GM20000 (cell line): ENCODE data around the gene CDK5RAP2.

ENCODE experiments used
- DNase-seq: peaks from one replicate; pipeline ENCODE4 v3.0.0; 2012; ENCODE audit warnings: low spot score
- TF ChIP-seq, protein P1 (sequence below): IDR thresholded peaks from 2 replicates; pipeline ENCODE4 v1.5.1; 2012; ENCODE audit warnings: mild to moderate bottlenecking, control low read depth; ENCODE audit errors: extremely low read depth, missing control alignments

The CDK5RAP2 gene

DNA sequence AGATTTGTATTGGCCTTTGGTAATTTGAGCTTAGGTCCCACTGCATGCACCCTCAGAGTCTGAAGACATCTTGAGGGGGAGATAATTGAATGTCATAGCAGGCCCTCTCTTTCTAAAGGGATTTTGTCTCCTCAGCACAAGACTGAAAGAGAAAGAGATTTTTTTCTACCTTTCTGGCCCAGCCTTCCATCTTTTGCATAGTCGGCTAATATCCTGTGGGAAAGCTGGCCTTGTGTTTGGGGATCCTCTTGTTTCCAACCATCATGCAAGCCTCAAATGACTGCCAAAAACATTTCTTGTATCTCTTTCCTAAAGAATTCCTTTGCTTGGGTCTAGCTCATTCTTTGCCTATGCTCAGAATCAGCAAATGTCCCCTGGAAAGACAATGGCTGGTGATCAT lies 42.0 kb upstream of the CDK5RAP2 start:
- no peak for DNase-seq
- TF ChIP-seq, protein P1, sequence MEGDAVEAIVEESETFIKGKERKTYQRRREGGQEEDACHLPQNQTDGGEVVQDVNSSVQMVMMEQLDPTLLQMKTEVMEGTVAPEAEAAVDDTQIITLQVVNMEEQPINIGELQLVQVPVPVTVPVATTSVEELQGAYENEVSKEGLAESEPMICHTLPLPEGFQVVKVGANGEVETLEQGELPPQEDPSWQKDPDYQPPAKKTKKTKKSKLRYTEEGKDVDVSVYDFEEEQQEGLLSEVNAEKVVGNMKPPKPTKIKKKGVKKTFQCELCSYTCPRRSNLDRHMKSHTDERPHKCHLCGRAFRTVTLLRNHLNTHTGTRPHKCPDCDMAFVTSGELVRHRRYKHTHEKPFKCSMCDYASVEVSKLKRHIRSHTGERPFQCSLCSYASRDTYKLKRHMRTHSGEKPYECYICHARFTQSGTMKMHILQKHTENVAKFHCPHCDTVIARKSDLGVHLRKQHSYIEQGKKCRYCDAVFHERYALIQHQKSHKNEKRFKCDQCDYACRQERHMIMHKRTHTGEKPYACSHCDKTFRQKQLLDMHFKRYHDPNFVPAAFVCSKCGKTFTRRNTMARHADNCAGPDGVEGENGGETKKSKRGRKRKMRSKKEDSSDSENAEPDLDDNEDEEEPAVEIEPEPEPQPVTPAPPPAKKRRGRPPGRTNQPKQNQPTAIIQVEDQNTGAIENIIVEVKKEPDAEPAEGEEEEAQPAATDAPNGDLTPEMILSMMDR: no peak

DNA sequence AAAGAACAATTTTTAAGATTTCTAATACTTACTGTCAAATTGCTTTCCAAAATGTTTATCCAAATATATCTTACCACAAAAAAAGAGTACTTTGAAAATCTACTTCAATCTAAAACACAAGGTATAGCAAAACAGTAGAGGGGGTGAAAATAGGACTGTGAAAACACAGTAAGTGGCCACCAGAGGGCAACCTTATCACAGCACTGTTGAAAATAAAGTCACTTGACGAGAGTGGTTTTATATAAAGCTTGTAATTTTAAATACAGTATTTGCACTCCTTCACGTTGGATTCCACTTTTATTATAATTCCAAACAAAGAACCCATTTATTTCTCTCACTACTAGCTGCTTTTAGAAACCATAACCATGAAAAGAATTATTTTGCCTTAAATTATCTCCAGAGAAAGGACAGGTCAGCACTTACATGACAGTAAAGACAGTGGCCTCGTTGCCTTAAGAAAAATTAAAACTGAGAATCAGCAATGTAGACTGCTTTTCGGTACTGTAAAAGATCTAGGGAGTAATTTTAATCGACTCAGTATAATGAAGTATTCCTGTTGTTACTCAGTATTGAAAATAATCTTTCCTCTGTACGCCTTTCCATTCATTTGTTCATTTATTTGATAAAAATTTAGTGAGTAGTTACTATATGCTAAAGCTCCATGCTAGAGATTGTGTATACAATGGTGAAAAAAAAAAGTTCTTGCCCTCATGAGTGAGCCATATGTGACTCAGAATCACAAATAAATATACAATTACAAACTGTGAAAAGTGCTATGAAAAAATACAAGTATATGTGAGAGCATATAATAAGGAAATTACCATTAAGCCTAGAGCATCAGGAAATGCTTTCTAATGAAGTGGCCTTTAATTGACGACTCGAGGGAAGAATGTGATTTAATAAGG lies 40.0 kb upstream of the CDK5RAP2 start:
- DNase-seq: peak; percentile 70
- TF ChIP-seq, protein P1: peak; percentile 48

DNA sequence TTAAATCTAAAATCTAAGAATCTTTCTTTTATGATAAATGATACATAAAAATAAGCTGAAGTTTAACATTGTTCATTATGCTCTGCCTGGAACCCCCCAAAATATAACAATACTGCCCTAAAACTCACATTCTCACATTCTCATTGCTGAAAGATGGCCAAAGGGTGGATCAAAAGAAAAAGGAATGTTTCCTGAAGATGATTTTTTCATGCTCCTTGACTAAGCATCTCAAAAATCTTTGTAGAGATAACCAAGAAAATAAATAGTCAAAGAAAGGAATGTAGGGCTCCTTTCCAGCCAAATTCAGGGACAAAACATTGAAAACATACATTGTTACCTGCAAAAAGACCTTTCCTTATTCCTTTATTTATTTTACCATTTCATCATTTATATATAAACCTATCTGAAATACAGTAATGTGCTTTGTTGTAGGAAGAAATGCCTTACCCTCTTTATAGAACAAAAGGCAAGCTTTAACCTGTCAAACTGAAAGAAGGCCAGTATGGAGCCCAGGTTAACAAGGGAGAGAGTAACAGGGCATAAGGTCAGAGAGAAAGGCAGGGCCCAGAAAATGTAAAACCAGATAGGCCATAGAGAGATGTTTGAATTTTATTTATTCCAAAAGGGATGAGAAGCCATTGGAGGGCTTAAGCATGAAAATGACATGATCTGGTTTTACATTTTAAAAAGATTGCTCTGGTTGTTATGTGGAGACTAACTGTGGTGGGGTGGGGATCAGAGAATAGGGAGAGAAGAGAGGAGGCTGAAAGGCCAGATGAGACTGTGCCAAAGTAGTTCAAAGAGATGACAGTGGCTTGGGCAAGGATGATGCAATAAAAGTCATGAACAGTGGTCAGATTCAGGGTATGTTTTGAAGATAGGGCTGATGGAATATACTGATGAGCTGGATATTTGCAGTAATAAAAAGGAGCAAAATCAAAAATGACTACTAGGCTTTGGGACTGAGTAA lies 37.3 kb upstream of the CDK5RAP2 start:
- no peak for DNase-seq

DNA sequence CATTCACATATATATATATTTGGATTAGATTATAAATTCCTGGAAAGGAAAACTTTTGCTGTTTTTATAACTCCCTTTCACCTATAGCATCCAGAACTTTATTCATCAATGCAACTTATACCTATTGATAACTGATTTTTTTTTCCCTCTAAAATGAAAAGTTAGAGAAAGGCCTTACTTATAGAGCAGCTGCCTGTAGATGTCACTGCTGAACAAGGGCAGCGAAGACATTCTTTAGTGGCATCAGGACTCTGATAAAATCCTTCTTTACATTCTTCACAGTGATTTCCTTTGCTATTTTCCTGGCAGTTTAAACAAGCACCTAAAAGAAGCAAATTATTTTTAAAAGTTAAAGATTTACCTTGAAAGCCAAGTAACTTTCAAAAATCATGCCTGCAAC lies 32.3 kb upstream of the CDK5RAP2 start:
- DNase-seq: no peak
- TF ChIP-seq, protein P1: no peak

More for the DNA sequence above, 37.3 kb upstream of the CDK5RAP2 start:
- TF ChIP-seq, protein P1: no peak

DNA sequence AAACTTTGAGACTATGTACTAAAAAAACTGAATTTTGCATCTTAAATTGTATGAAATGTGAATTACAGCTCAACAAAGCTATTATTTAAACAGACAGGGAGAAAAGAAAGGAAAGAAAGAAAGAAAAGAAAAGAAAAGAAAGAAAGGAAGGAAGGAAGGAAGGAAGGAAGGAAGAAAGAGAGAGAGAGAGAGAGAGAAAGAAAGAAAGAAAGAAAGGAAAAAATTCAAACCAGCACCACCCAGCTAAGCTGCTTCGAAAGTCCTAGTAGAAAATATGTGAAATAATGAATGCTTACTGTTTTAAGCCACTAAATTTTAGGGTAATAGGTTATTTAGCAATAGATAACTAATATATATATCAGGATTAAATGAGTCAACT lies 31.7 kb upstream of the CDK5RAP2 start:
- TF ChIP-seq, protein P1: no peak

DNA sequence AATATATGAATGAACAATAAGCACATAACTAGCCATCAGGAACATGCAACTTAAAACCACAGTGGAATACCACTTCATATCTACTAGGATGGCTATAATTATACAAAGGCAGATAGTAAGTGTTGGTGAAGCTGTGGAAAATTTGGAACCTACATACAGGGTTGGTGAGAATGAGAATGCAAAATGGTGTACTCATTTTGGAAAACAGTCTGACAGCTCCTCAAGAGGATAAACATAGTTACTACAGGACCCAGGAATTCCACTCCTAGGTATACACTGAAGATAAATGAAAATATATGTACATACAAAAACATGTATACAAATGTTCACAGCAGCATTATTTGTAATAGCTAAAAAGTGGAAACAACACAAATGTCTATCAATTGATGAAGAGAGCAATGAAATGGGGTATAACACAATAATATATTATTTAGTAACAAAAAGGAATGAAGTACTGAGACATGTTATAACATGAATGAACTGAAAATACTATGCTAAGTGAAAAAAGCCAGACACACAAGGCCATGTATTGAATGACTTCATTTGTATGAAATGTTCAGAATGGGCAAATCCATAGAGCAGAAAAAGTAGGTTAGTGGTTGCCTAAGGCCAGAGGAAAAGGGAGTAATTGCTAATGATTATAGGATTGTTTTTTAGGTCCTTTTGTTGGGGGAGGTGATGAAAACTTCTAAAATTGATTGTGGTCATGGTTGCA lies 31.2 kb upstream of the CDK5RAP2 start:
- no peak for DNase-seq
- TF ChIP-seq, protein P1: no peak

More for the DNA sequence above, 31.7 kb upstream of the CDK5RAP2 start:
- DNase-seq: no peak
